ENCODE results near the gene PSME2. TPM values are rescaled to one million over a fixed set of nuclear protein-coding genes. Genes with fewer than 3 reads are reported as not detected.

Gene PSME2
- total and polyA plus RNA-seq, 4 donors = 59.4 to 136 (median 113) TPM

DNA sequence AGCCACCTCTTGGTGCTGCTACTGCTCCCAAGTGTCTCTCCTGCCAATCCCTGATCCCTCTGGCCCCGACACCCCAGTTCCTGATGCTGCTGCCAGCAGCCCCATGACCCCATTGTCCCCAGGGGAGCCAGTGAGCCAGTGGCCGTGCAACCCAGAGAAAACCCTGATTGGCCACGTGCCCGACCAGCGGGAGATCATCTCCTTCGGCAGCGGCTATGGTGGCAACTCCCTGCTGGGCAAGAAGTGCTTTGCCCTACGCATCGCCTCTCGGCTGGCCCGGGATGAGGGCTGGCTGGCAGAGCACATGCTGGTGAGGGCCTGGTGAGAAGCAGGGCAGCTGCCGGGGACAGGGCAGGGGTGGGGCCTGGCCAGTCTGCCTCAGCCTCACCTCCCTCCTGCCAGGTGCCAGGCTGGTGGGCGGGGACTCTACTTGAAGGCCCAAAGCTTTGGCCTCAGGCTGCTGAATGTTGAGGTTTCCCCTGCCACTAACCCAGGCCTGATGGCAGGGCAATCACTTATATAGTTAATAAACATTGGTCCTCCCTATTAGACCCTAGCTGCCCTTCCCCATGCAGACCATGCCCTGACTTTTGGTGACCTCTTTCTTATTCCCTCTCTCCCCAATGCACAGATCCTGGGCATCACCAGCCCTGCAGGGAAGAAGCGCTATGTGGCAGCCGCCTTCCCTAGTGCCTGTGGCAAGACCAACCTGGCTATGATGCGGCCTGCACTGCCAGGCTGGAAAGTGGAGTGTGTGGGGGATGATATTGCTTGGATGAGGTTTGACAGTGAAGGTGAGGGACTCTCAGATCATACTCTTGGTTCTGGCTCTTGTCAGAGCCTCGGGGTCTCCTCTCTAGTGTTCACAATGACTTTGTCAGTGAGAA is 47.2 kb downstream of the PSME2 start:
- DNase-seq (ENCODE audit: low read depth in 4 of 6, low spot score in 6 of 6) = no peak
- Histone ChIP-seq H3K36me3 (ENCODE audit: control insufficient read depth, insufficient read depth, low read length) (peaks cover 13% of the 10 kb centered on the region), H3K4me3 (ENCODE audit: low read depth, low read length) (no peak overlapping the region), H3K27ac (ENCODE audit: low read depth, low read length) (no peak overlapping the region), H3K4me1 (ENCODE audit: control insufficient read depth, insufficient read depth, low read length) (peaks cover 21% of the 10 kb centered on the region), H3K27me3 (ENCODE audit: control insufficient read depth, insufficient read depth, low read length) (no peaks in the 10 kb centered on the region), H3K9me3 (ENCODE audit: control insufficient read depth, insufficient read depth, low read length) (no peaks in the 10 kb centered on the region)
- 65% methylated on average over 15 of the region's 17 CpGs for WGBS (ENCODE audit: insufficient coverage)

- Histone ChIP-seq H3K27ac (ENCODE audit: low read depth, low read length) (no peak overlapping the region), H3K4me3 (ENCODE audit: low read depth, low read length) (no peak overlapping the region), H3K27me3 (ENCODE audit: control insufficient read depth, insufficient read depth, low read length) (no peaks in the 10 kb centered on the region), H3K9me3 (ENCODE audit: control insufficient read depth, insufficient read depth, low read length) (no peaks in the 10 kb centered on the region), H3K36me3 (ENCODE audit: control insufficient read depth, insufficient read depth, low read length) (peaks cover 10% of the 10 kb centered on the region), H3K4me1 (ENCODE audit: control insufficient read depth, insufficient read depth, low read length) (peaks cover 29% of the 10 kb centered on the region)
- DNase-seq (ENCODE audit: low read depth in 4 of 6, low spot score in 6 of 6) = no peak
- WGBS (ENCODE audit: insufficient coverage) = 93% methylated on average over 16 of the region's 16 CpGs
Measured at GRCh38 chr14:24098229-24098926, 48.0 kb downstream of the PSME2 start.

DNA sequence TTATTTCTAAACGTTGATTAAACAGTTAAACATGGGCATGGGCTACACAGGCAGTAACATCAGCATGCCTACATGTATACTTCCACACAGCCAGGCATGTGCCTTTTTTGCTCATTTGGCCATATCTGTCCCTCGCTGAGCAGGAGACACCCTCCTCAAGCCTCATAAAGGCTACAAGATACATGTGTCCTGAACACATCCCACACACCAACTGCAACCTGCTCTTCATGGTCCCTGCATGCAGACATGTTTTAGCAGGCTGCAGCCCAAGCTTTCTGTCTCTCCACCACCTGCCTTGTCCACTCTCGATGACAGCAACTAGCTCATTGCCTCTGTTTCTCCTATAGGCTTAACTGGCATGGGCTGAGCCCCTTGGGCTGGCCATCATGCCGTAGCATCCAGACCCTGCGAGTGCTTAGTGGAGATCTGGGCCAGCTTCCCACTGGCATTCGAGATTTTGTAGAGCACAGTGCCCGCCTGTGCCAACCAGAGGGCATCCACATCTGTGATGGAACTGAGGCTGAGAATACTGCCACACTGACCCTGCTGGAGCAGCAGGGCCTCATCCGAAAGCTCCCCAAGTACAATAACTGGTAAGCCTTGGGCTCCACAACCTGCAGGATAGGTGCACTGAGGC is 49.7 kb downstream of the PSME2 start:
- DNase-seq (ENCODE audit: low read depth in 4 of 6, low spot score in 6 of 6) = no peak
- H3K36me3 ChIP-seq (ENCODE audit: control insufficient read depth, insufficient read depth, low read length) = peaks cover 10% of the 10 kb centered on the region
- H3K4me3 ChIP-seq (ENCODE audit: low read depth, low read length) = no peak overlapping the region
- no peaks in the 10 kb centered on the region for H3K9me3 ChIP-seq (ENCODE audit: control insufficient read depth, insufficient read depth, low read length)
- H3K4me1 ChIP-seq (ENCODE audit: control insufficient read depth, insufficient read depth, low read length) = peaks cover 31% of the 10 kb centered on the region
- no peaks in the 10 kb centered on the region for H3K27me3 ChIP-seq (ENCODE audit: control insufficient read depth, insufficient read depth, low read length)
- no peak overlapping the region for H3K27ac ChIP-seq (ENCODE audit: low read depth, low read length)
- 94% methylated on average over 7 of the region's 8 CpGs for WGBS (ENCODE audit: insufficient coverage)

GRCh38 chr14:24095271-24096068 is 50.9 kb downstream of the PSME2 start:
- peaks cover 10% of the 10 kb centered on the region for H3K36me3 ChIP-seq (ENCODE audit: control insufficient read depth, insufficient read depth, low read length)
- H3K27ac ChIP-seq (ENCODE audit: low read depth, low read length) = peak overlapping the region; percentile 42
- WGBS (ENCODE audit: insufficient coverage) = 69% methylated on average over 9 of the region's 12 CpGs
- peaks cover 32% of the 10 kb centered on the region for H3K4me1 ChIP-seq (ENCODE audit: control insufficient read depth, insufficient read depth, low read length)
- no peaks in the 10 kb centered on the region for H3K9me3 ChIP-seq (ENCODE audit: control insufficient read depth, insufficient read depth, low read length)
- H3K4me3 ChIP-seq (ENCODE audit: low read depth, low read length) = peak overlapping the region; percentile 65
- H3K27me3 ChIP-seq (ENCODE audit: control insufficient read depth, insufficient read depth, low read length) = no peaks in the 10 kb centered on the region
- DNase-seq (ENCODE audit: low read depth in 4 of 6, low spot score in 6 of 6) = no peak

- Histone ChIP-seq H3K4me3 (ENCODE audit: low read depth, low read length) (peak overlapping the region; percentile 65), H3K9me3 (ENCODE audit: control insufficient read depth, insufficient read depth, low read length) (no peaks in the 10 kb centered on the region), H3K27me3 (ENCODE audit: control insufficient read depth, insufficient read depth, low read length) (no peaks in the 10 kb centered on the region), H3K36me3 (ENCODE audit: control insufficient read depth, insufficient read depth, low read length) (peaks cover 10% of the 10 kb centered on the region), H3K27ac (ENCODE audit: low read depth, low read length) (peak overlapping the region; percentile 42), H3K4me1 (ENCODE audit: control insufficient read depth, insufficient read depth, low read length) (peaks cover 36% of the 10 kb centered on the region)
- WGBS (ENCODE audit: insufficient coverage) = 15% methylated on average over 14 of the region's 14 CpGs
- DNase-seq (ENCODE audit: low read depth in 4 of 6, low spot score in 6 of 6) = no peak
Measured at GRCh38 chr14:24094841-24095270, 51.6 kb downstream of the PSME2 start.

- peak within 1 kb of the TSS; percentile 65 for H3K4me3 ChIP-seq (ENCODE audit: low read depth, low read length)
- peak within 1 kb of the TSS; percentile 42 for H3K27ac ChIP-seq (ENCODE audit: low read depth, low read length)
- H3K4me1 ChIP-seq (ENCODE audit: control insufficient read depth, insufficient read depth, low read length) = peaks cover 35% of the 10 kb centered on the region
- no peaks in the 10 kb centered on the region for H3K27me3 ChIP-seq (ENCODE audit: control insufficient read depth, insufficient read depth, low read length)
- peak in 2 of 6 donors; percentile 80 to 86 for DNase-seq (ENCODE audit: low read depth in 4 of 6, low spot score in 6 of 6)
- 0% methylated on average over 64 of the region's 68 CpGs for WGBS (ENCODE audit: insufficient coverage)
- H3K9me3 ChIP-seq (ENCODE audit: control insufficient read depth, insufficient read depth, low read length) = no peaks in the 10 kb centered on the region
- peaks cover 9% of the 10 kb centered on the region for H3K36me3 ChIP-seq (ENCODE audit: control insufficient read depth, insufficient read depth, low read length)
Measured at GRCh38 chr14:24093901-24094840, 52.2 kb downstream of the PSME2 start, which contains the start of gene PCK2. PCK2 (plus strand) TSS chr14:24094311; CDS start chr14:24094406, 95 bp downstream.

Small RNA genes lying within 50 kb of the gene (small RNA-seq; reads per million reads assigned to genes)
- gene AL136295.4 (ENCODE audit: low replicate concordance) (not detected), gene IPO4 (ENCODE audit: low replicate concordance) (not detected), gene IRF9 (ENCODE audit: low replicate concordance) (not detected), gene RNA5SP383 (ENCODE audit: low replicate concordance) (0.32 reads per million, percentile 32 among the genes with 10 or more reads in this experiment)

Other genes with a start within 250 kb of the PSME2 start
Only the 30 nearest of the 31 such genes appear.
- gene DHRS4, start 192.8 kb downstream of the PSME2 start, total RNA-seq = 10 to 100 TPM; 14.1 to 19.9 TPM
- 10 to 100 TPM; 16.5 to 22.7 TPM for gene DHRS4, start 192.8 kb downstream of the PSME2 start, polyA plus RNA-seq (ENCODE audit: insufficient read length in 2 of 2)
- 10 to 100 TPM in 1 of 2 donors, 1 to 10 TPM in 1; 5.6 to 22.5 TPM for gene DHRS4L2, start 157.7 kb downstream of the PSME2 start, total RNA-seq
- gene DHRS4L2, start 157.7 kb downstream of the PSME2 start, polyA plus RNA-seq (ENCODE audit: insufficient read length in 2 of 2) = 10 to 100 TPM; 10.8 to 17.0 TPM
- gene CARMIL3, start 94.6 kb downstream of the PSME2 start, total RNA-seq = 10 to 100 TPM; 10.2 to 11.9 TPM
- 10 to 100 TPM; 32.9 to 43.2 TPM for gene CARMIL3, start 94.6 kb downstream of the PSME2 start, polyA plus RNA-seq (ENCODE audit: insufficient read length in 2 of 2)
- gene CPNE6, start 75.0 kb downstream of the PSME2 start, total RNA-seq = 10 to 100 TPM in 1 of 2 donors, 1 to 10 TPM in 1; 1.7 to 55.7 TPM
- 10 to 100 TPM; 14.1 to 15.1 TPM for gene CPNE6, start 75.0 kb downstream of the PSME2 start, polyA plus RNA-seq (ENCODE audit: insufficient read length in 2 of 2)
- gene PCK2, start 52.3 kb downstream of the PSME2 start, total RNA-seq = 1 to 10 TPM; 3.9 to 5.1 TPM
- gene PCK2, start 52.3 kb downstream of the PSME2 start, polyA plus RNA-seq (ENCODE audit: insufficient read length in 2 of 2) = 1 to 10 TPM; 6.6 to 7.0 TPM
- gene DCAF11, start 31.8 kb downstream of the PSME2 start, total RNA-seq = 10 to 100 TPM; 62.1 to 66.9 TPM
- gene DCAF11, start 31.8 kb downstream of the PSME2 start, polyA plus RNA-seq (ENCODE audit: insufficient read length in 2 of 2) = 10 to 100 TPM; 59.5 to 64.1 TPM
- 1 to 10 TPM; 1.8 to 2.4 TPM for gene NRL, start 31.7 kb downstream of the PSME2 start, total RNA-seq
- gene NRL, start 31.7 kb downstream of the PSME2 start, polyA plus RNA-seq (ENCODE audit: insufficient read length in 2 of 2) = 1 to 10 TPM; 3.5 to 4.8 TPM
- gene FITM1, start 16.0 kb downstream of the PSME2 start, total RNA-seq = under 1 TPM in 1 of 2 donors, not detected in 1; 0.77 TPM
- 1 to 10 TPM; 1.1 to 1.2 TPM for gene FITM1, start 16.0 kb downstream of the PSME2 start, polyA plus RNA-seq (ENCODE audit: insufficient read length in 2 of 2)
- gene PSME1, start 10.4 kb downstream of the PSME2 start, total RNA-seq = 100 to 1,000 TPM in 1 of 2 donors, 10 to 100 TPM in 1; 49.0 to 134 TPM
- 100 to 1,000 TPM in 1 of 2 donors, 10 to 100 TPM in 1; 96.2 to 103 TPM for gene PSME1, start 10.4 kb downstream of the PSME2 start, polyA plus RNA-seq (ENCODE audit: insufficient read length in 2 of 2)
- 10 to 100 TPM; 11.0 to 20.1 TPM for gene EMC9, start 5.0 kb downstream of the PSME2 start, total RNA-seq
- 10 to 100 TPM; 31.2 to 37.2 TPM for gene EMC9, start 5.0 kb downstream of the PSME2 start, polyA plus RNA-seq (ENCODE audit: insufficient read length in 2 of 2)
- 10 to 100 TPM; 17.8 to 47.3 TPM for gene RNF31, start 888 bp upstream of the PSME2 start, total RNA-seq
- 10 to 100 TPM; 50.2 to 56.8 TPM for gene RNF31, start 888 bp upstream of the PSME2 start, polyA plus RNA-seq (ENCODE audit: insufficient read length in 2 of 2)
- gene IRF9, start 14.7 kb upstream of the PSME2 start, total RNA-seq = 10 to 100 TPM; 50.0 to 81.4 TPM
- gene IRF9, start 14.7 kb upstream of the PSME2 start, polyA plus RNA-seq (ENCODE audit: insufficient read length in 2 of 2) = 10 to 100 TPM; 68.6 to 74.0 TPM
- 10 to 100 TPM; 18.7 to 21.8 TPM for gene REC8, start 25.5 kb upstream of the PSME2 start, total RNA-seq
- gene REC8, start 25.5 kb upstream of the PSME2 start, polyA plus RNA-seq (ENCODE audit: insufficient read length in 2 of 2) = 100 to 1,000 TPM in 1 of 2 donors, 10 to 100 TPM in 1; 95.9 to 129 TPM
- gene IPO4, start 42.2 kb upstream of the PSME2 start, total RNA-seq = 10 to 100 TPM in 1 of 2 donors, 1 to 10 TPM in 1; 9.2 to 28.2 TPM
- 10 to 100 TPM; 19.4 to 22.7 TPM for gene IPO4, start 42.2 kb upstream of the PSME2 start, polyA plus RNA-seq (ENCODE audit: insufficient read length in 2 of 2)
- gene TM9SF1, start 48.8 kb upstream of the PSME2 start, total RNA-seq = 10 to 100 TPM; 36.6 to 62.9 TPM
- gene TM9SF1, start 48.8 kb upstream of the PSME2 start, polyA plus RNA-seq (ENCODE audit: insufficient read length in 2 of 2) = 10 to 100 TPM; 30.7 to 36.8 TPM
- gene TSSK4, start 59.1 kb upstream of the PSME2 start, total RNA-seq = not detected
- gene TSSK4, start 59.1 kb upstream of the PSME2 start, polyA plus RNA-seq (ENCODE audit: insufficient read length in 2 of 2) = 10 to 100 TPM in 1 of 2 donors, 1 to 10 TPM in 1; 7.4 to 15.2 TPM
- 10 to 100 TPM; 23.2 to 44.2 TPM for gene CHMP4A, start 66.9 kb upstream of the PSME2 start, total RNA-seq
- gene CHMP4A, start 66.9 kb upstream of the PSME2 start, polyA plus RNA-seq (ENCODE audit: insufficient read length in 2 of 2) = 10 to 100 TPM; 48.9 to 62.9 TPM
- 10 to 100 TPM; 22.1 to 46.2 TPM for gene MDP1, start 69.5 kb upstream of the PSME2 start, total RNA-seq
- 10 to 100 TPM; 19.5 to 21.3 TPM for gene MDP1, start 69.5 kb upstream of the PSME2 start, polyA plus RNA-seq (ENCODE audit: insufficient read length in 2 of 2)
- gene NEDD8, start 85.8 kb upstream of the PSME2 start, total RNA-seq = 100 to 1,000 TPM in 1 of 2 donors, 10 to 100 TPM in 1; 79.6 to 278 TPM
- gene NEDD8, start 85.8 kb upstream of the PSME2 start, polyA plus RNA-seq (ENCODE audit: insufficient read length in 2 of 2) = 100 to 1,000 TPM; 229 to 250 TPM
- gene GMPR2, start 86.3 kb upstream of the PSME2 start, total RNA-seq = 10 to 100 TPM; 57.5 to 77.4 TPM
- gene GMPR2, start 86.3 kb upstream of the PSME2 start, polyA plus RNA-seq (ENCODE audit: insufficient read length in 2 of 2) = 10 to 100 TPM; 84.0 to 96.9 TPM
- gene TINF2, start 96.0 kb upstream of the PSME2 start, total RNA-seq = 10 to 100 TPM; 41.9 to 64.1 TPM
- 10 to 100 TPM; 51.8 to 59.1 TPM for gene TINF2, start 96.0 kb upstream of the PSME2 start, polyA plus RNA-seq (ENCODE audit: insufficient read length in 2 of 2)
- 1 to 10 TPM in 1 of 2 donors, under 1 TPM in 1; 0.99 to 6.2 TPM for gene TGM1, start 116.6 kb upstream of the PSME2 start, total RNA-seq
- gene TGM1, start 116.6 kb upstream of the PSME2 start, polyA plus RNA-seq (ENCODE audit: insufficient read length in 2 of 2) = 1 to 10 TPM; 4.9 to 6.1 TPM
- gene RABGGTA, start 125.0 kb upstream of the PSME2 start, total RNA-seq = 10 to 100 TPM; 23.1 to 23.5 TPM
- gene RABGGTA, start 125.0 kb upstream of the PSME2 start, polyA plus RNA-seq (ENCODE audit: insufficient read length in 2 of 2) = 10 to 100 TPM; 31.8 to 42.9 TPM
- gene DHRS1, start 153.2 kb upstream of the PSME2 start, total RNA-seq = 10 to 100 TPM; 12.6 to 20.2 TPM
- gene DHRS1, start 153.2 kb upstream of the PSME2 start, polyA plus RNA-seq (ENCODE audit: insufficient read length in 2 of 2) = 10 to 100 TPM; 31.1 to 47.5 TPM
- 10 to 100 TPM; 18.7 to 21.5 TPM for gene NOP9, start 153.2 kb upstream of the PSME2 start, total RNA-seq
- gene NOP9, start 153.2 kb upstream of the PSME2 start, polyA plus RNA-seq (ENCODE audit: insufficient read length in 2 of 2) = 10 to 100 TPM; 25.7 to 27.7 TPM
- 10 to 100 TPM in 1 of 2 donors, 1 to 10 TPM in 1; 4.9 to 14.8 TPM for gene CIDEB, start 161.4 kb upstream of the PSME2 start, total RNA-seq
- gene CIDEB, start 161.4 kb upstream of the PSME2 start, polyA plus RNA-seq (ENCODE audit: insufficient read length in 2 of 2) = 1 to 10 TPM; 6.3 to 7.8 TPM
- gene LTB4R2, start 163.5 kb upstream of the PSME2 start, total RNA-seq = 1 to 10 TPM; 1.4 to 3.6 TPM
- gene LTB4R2, start 163.5 kb upstream of the PSME2 start, polyA plus RNA-seq (ENCODE audit: insufficient read length in 2 of 2) = 1 to 10 TPM; 2.5 to 3.3 TPM
- gene LTB4R, start 164.9 kb upstream of the PSME2 start, total RNA-seq = 1 to 10 TPM; 2.7 to 2.8 TPM
- 1 to 10 TPM; 3.8 to 6.2 TPM for gene LTB4R, start 164.9 kb upstream of the PSME2 start, polyA plus RNA-seq (ENCODE audit: insufficient read length in 2 of 2)
- 1 to 10 TPM; 3.5 to 9.0 TPM for gene ADCY4, start 188.5 kb upstream of the PSME2 start, total RNA-seq
- 10 to 100 TPM; 11.9 to 16.0 TPM for gene ADCY4, start 188.5 kb upstream of the PSME2 start, polyA plus RNA-seq (ENCODE audit: insufficient read length in 2 of 2)
- gene RIPK3, start 193.4 kb upstream of the PSME2 start, total RNA-seq = 1 to 10 TPM; 1.4 to 3.1 TPM
- gene RIPK3, start 193.4 kb upstream of the PSME2 start, polyA plus RNA-seq (ENCODE audit: insufficient read length in 2 of 2) = 1 to 10 TPM; 1.4 to 2.0 TPM

All from spinal cord (tissue), 10 donors.